ENCODE measurements around the gene MYH11.

- no peak for TF ChIP-seq CTCF (IDR thresholded peaks at IDR 0.05)
- TF ChIP-seq POLR2A (IDR thresholded peaks at IDR 0.05) = no peak
These were observed 28.8 kb upstream of the MYH11 start for GRCh38 chr16:15885560-15886001.

Data from prostate gland (tissue), 2 donors.